Subcutaneous abdominal adipose tissue (tissue), 5 donors: ENCODE data around the gene ANTXR2.

Source experiments
- H3K27ac ChIP-seq: one replicate; pipeline ENCODE4 v1.7.0; 2013; ENCODE audit warnings: low read depth, mild to moderate bottlenecking, inconsistent platforms, low read length, moderate library complexity
- H3K27me3 ChIP-seq, 5 donors: one replicate each; pipeline ENCODE4 v1.7.0; 2013; ENCODE audit warnings: low read length in 5 of 5, inconsistent platforms in 1 of 5; ENCODE audit not compliant: control insufficient read depth in 5 of 5, insufficient read depth in 4 of 5
- H3K36me3 ChIP-seq, 5 donors: one replicate each; pipeline ENCODE4 v1.7.0; 2013; ENCODE audit warnings: low read length in 5 of 5; ENCODE audit not compliant: control insufficient read depth in 5 of 5, insufficient read depth in 5 of 5
- H3K4me1 ChIP-seq, 5 donors: one replicate each; pipeline ENCODE4 v1.7.0; 2013; ENCODE audit warnings: low read length in 5 of 5, mild to moderate bottlenecking in 3 of 5, moderate library complexity in 1 of 5; ENCODE audit not compliant: control insufficient read depth in 5 of 5, insufficient read depth in 5 of 5
- H3K4me3 ChIP-seq, 5 donors: one replicate each; pipeline ENCODE4 v1.7.0; 2013; ENCODE audit warnings: low read length in 5 of 5, low read depth in 1 of 5
- H3K9ac ChIP-seq, 5 donors: one replicate each; pipeline ENCODE4 v1.7.0; 2013; ENCODE audit warnings: low read length in 5 of 5, mild to moderate bottlenecking in 4 of 5, moderate library complexity in 3 of 5
- H3K9me3 ChIP-seq, 5 donors: one replicate each; pipeline ENCODE4 v1.7.0; 2013; ENCODE audit warnings: low read length in 5 of 5; ENCODE audit not compliant: control insufficient read depth in 5 of 5
- donor health status: healthy.
- donor health status: healthy.
- donor health status: healthy.
- donor health status: healthy.
- donor health status: healthy.

Gene ANTXR2

GRCh38 chr4:79982601-79983322 is 90.3 kb downstream of the ANTXR2 start:
- no peak overlapping the region for H3K9ac ChIP-seq
- peaks cover 0 to 7% (median 0%) of the 10 kb centered on the region in 5 donors for H3K4me1 ChIP-seq
- no peaks in the 10 kb centered on the region for H3K27me3 ChIP-seq
- H3K9me3 ChIP-seq: no peaks in the 10 kb centered on the region
- H3K4me3 ChIP-seq: no peak overlapping the region
- no peak overlapping the region for H3K27ac ChIP-seq
- H3K36me3 ChIP-seq: peaks cover 3 to 30% (median 12%) of the 10 kb centered on the region in 5 donors

GRCh38 chr4:79980448-79980847 is 92.6 kb downstream of the ANTXR2 start:
- H3K9ac ChIP-seq: no peak overlapping the region
- H3K4me1 ChIP-seq: no peaks in the 10 kb centered on the region
- no peak overlapping the region for H3K4me3 ChIP-seq
- H3K27ac ChIP-seq: no peak overlapping the region
- H3K27me3 ChIP-seq: no peaks in the 10 kb centered on the region
- peaks cover 16 to 43% (median 27%) of the 10 kb centered on the region in 5 donors for H3K36me3 ChIP-seq
- no peaks in the 10 kb centered on the region for H3K9me3 ChIP-seq

- Histone ChIP-seq H3K4me1 (no peaks in the 10 kb centered on the region), H3K9ac (no peak overlapping the region), H3K9me3 (no peaks in the 10 kb centered on the region), H3K27ac (no peak overlapping the region), H3K27me3 (no peaks in the 10 kb centered on the region), H3K36me3 (peaks cover 18 to 45% (median 29%) of the 10 kb centered on the region in 5 donors), H3K4me3 (no peak overlapping the region)
These were observed 93.1 kb downstream of the ANTXR2 start for GRCh38 chr4:79979785-79980437.

- peaks cover 18 to 37% (median 33%) of the 10 kb centered on the region in 5 donors for H3K36me3 ChIP-seq
- no peaks in the 10 kb centered on the region for H3K9me3 ChIP-seq
- no peaks in the 10 kb centered on the region for H3K4me1 ChIP-seq
- no peak overlapping the region for H3K27ac ChIP-seq
- no peak overlapping the region for H3K4me3 ChIP-seq
- no peak overlapping the region for H3K9ac ChIP-seq
- no peaks in the 10 kb centered on the region for H3K27me3 ChIP-seq
These were observed 95.7 kb downstream of the ANTXR2 start for GRCh38 chr4:79977131-79977840.

- Histone ChIP-seq H3K36me3 (peaks cover 11 to 26% (median 15%) of the 10 kb centered on the region in 5 donors), H3K9me3 (peaks cover 0 to 3% (median 0%) of the 10 kb centered on the region in 5 donors), H3K9ac (no peak overlapping the region), H3K4me1 (no peaks in the 10 kb centered on the region), H3K27me3 (no peaks in the 10 kb centered on the region), H3K27ac (no peak overlapping the region), H3K4me3 (no peak overlapping the region)
These were observed 108.4 kb downstream of the ANTXR2 start for GRCh38 chr4:79964400-79965211.

GRCh38 chr4:79964020-79964399 is 109.0 kb downstream of the ANTXR2 start:
- Histone ChIP-seq H3K9ac (no peak overlapping the region), H3K27me3 (no peaks in the 10 kb centered on the region), H3K36me3 (peaks cover 11 to 26% (median 15%) of the 10 kb centered on the region in 5 donors), H3K4me1 (no peaks in the 10 kb centered on the region), H3K27ac (no peak overlapping the region), H3K9me3 (peaks cover 0 to 3% (median 0%) of the 10 kb centered on the region in 5 donors), H3K4me3 (no peak overlapping the region)

- Histone ChIP-seq H3K9ac (no peak overlapping the region), H3K4me1 (no peaks in the 10 kb centered on the region), H3K27me3 (no peaks in the 10 kb centered on the region), H3K36me3 (peaks cover 7 to 16% (median 10%) of the 10 kb centered on the region in 5 donors), H3K27ac (no peak overlapping the region), H3K4me3 (no peak overlapping the region), H3K9me3 (peaks cover 0 to 3% (median 0%) of the 10 kb centered on the region in 5 donors)
These were observed 113.4 kb downstream of the ANTXR2 start for GRCh38 chr4:79959652-79960051.

- Histone ChIP-seq H3K27ac (no peak overlapping the region), H3K9me3 (no peaks in the 10 kb centered on the region), H3K4me1 (no peaks in the 10 kb centered on the region), H3K4me3 (no peak overlapping the region), H3K27me3 (no peaks in the 10 kb centered on the region), H3K36me3 (peaks cover 0 to 10% (median 2%) of the 10 kb centered on the region in 5 donors), H3K9ac (no peak overlapping the region)
These were observed 114.4 kb downstream of the ANTXR2 start for GRCh38 chr4:79958466-79959264.

- H3K9ac ChIP-seq: no peak overlapping the region
- H3K36me3 ChIP-seq: peaks cover 0 to 4% (median 0%) of the 10 kb centered on the region in 5 donors
- H3K4me3 ChIP-seq: no peak overlapping the region
- no peaks in the 10 kb centered on the region for H3K9me3 ChIP-seq
- no peaks in the 10 kb centered on the region for H3K4me1 ChIP-seq
- no peaks in the 10 kb centered on the region for H3K27me3 ChIP-seq
- no peak overlapping the region for H3K27ac ChIP-seq
These were observed 123.9 kb downstream of the ANTXR2 start for GRCh38 chr4:79949178-79949577.
